ENCODE results near the gene CDC42EP2. TPM values are rescaled to one million over a fixed set of nuclear protein-coding genes. Genes with fewer than 3 reads are reported as not detected.
A peak's percentile ranks its signal among the peaks of the same experiment; 100 is the strongest.

Gene CDC42EP2
- under 1 TPM; 0.18 to 0.54 TPM for total RNA-seq

GRCh38 chr11:65314501-65315203 is at the start of gene CDC42EP2:
TSS of gene CDC42EP2 (plus strand) at chr11:65314866. CDS start at chr11:65320899, 6,033 bp downstream.
- peak within 1 kb of the TSS; percentile 72 for H3K4me3 Mint-ChIP-seq
- H3K9me3 Mint-ChIP-seq: no peaks in the 10 kb centered on the region
- H3K27ac Mint-ChIP-seq: no peak within 1 kb of the TSS
- H3K4me1 Mint-ChIP-seq: peaks cover 2% of the 10 kb centered on the region
- H3K36me3 Mint-ChIP-seq: no peaks in the 10 kb centered on the region
- peaks cover 13% of the 10 kb centered on the region for H3K27me3 Mint-ChIP-seq
- DNase-seq: peak; percentile 78

- Mint-ChIP-seq H3K4me3 (no peak overlapping the region), H3K4me1 (peaks cover 24% of the 10 kb centered on the region), H3K36me3 (peaks cover 49% of the 10 kb centered on the region), H3K9me3 (no peaks in the 10 kb centered on the region), H3K27me3 (no peaks in the 10 kb centered on the region), H3K27ac (no peak overlapping the region)
- DNase-seq: no peak
Observed at GRCh38 chr11:65266210-65266609, 48.5 kb upstream of the CDC42EP2 start.

- Mint-ChIP-seq H3K9me3 (no peaks in the 10 kb centered on the region), H3K27ac (no peak overlapping the region), H3K4me1 (peaks cover 17% of the 10 kb centered on the region), H3K4me3 (no peak overlapping the region), H3K36me3 (peaks cover 39% of the 10 kb centered on the region), H3K27me3 (no peaks in the 10 kb centered on the region)
- no peak for DNase-seq
Observed at GRCh38 chr11:65274735-65275682, 39.7 kb upstream of the CDC42EP2 start.

- no peak overlapping the region for H3K4me3 Mint-ChIP-seq
- peaks cover 36% of the 10 kb centered on the region for H3K36me3 Mint-ChIP-seq
- no peak overlapping the region for H3K27ac Mint-ChIP-seq
Observed at GRCh38 chr11:65275906-65276305, 38.8 kb upstream of the CDC42EP2 start.

GRCh38 chr11:65277631-65278277 is 36.9 kb upstream of the CDC42EP2 start:
- Mint-ChIP-seq H3K36me3 (peaks cover 44% of the 10 kb centered on the region), H3K4me3 (no peak overlapping the region), H3K27ac (no peak overlapping the region), H3K9me3 (no peaks in the 10 kb centered on the region), H3K4me1 (peaks cover 18% of the 10 kb centered on the region), H3K27me3 (no peaks in the 10 kb centered on the region)
- DNase-seq: no peak

More at GRCh38 chr11:65275906-65276305, 38.8 kb upstream of the CDC42EP2 start:
- Mint-ChIP-seq H3K9me3 (no peaks in the 10 kb centered on the region), H3K4me1 (peaks cover 18% of the 10 kb centered on the region), H3K27me3 (no peaks in the 10 kb centered on the region)
- DNase-seq: no peak

- no peak for DNase-seq
- Mint-ChIP-seq H3K4me3 (no peak overlapping the region), H3K27me3 (no peaks in the 10 kb centered on the region), H3K4me1 (peaks cover 18% of the 10 kb centered on the region), H3K36me3 (peaks cover 44% of the 10 kb centered on the region), H3K27ac (peak overlapping the region; percentile 5), H3K9me3 (no peaks in the 10 kb centered on the region)
Observed at GRCh38 chr11:65278356-65278755, 36.3 kb upstream of the CDC42EP2 start.

GRCh38 chr11:65279279-65279678 is 35.4 kb upstream of the CDC42EP2 start:
- H3K27me3 Mint-ChIP-seq: no peaks in the 10 kb centered on the region
- H3K4me1 Mint-ChIP-seq: peaks cover 18% of the 10 kb centered on the region
- H3K27ac Mint-ChIP-seq: peak overlapping the region; percentile 80
- peaks cover 42% of the 10 kb centered on the region for H3K36me3 Mint-ChIP-seq
- DNase-seq: no peak
- H3K4me3 Mint-ChIP-seq: peak overlapping the region; percentile 35
- H3K9me3 Mint-ChIP-seq: no peaks in the 10 kb centered on the region

- DNase-seq: peak; percentile 64
- Mint-ChIP-seq H3K9me3 (no peaks in the 10 kb centered on the region), H3K4me3 (peak overlapping the region; percentile 35), H3K27me3 (no peaks in the 10 kb centered on the region), H3K27ac (peak overlapping the region; percentile 80), H3K36me3 (peaks cover 42% of the 10 kb centered on the region), H3K4me1 (peaks cover 18% of the 10 kb centered on the region)
Observed at GRCh38 chr11:65279741-65280440, 34.8 kb upstream of the CDC42EP2 start.

GRCh38 chr11:65280646-65281045 is 34.0 kb upstream of the CDC42EP2 start:
- Mint-ChIP-seq H3K27me3 (no peaks in the 10 kb centered on the region), H3K27ac (peak overlapping the region; percentile 80), H3K4me1 (peaks cover 18% of the 10 kb centered on the region), H3K36me3 (peaks cover 45% of the 10 kb centered on the region), H3K9me3 (no peaks in the 10 kb centered on the region), H3K4me3 (no peak overlapping the region)
- no peak for DNase-seq

- Mint-ChIP-seq H3K27me3 (no peaks in the 10 kb centered on the region), H3K36me3 (peaks cover 40% of the 10 kb centered on the region), H3K4me3 (no peak overlapping the region), H3K27ac (no peak overlapping the region), H3K9me3 (no peaks in the 10 kb centered on the region), H3K4me1 (no peaks in the 10 kb centered on the region)
- no peak for DNase-seq
Observed at GRCh38 chr11:65286686-65287085, 28.0 kb upstream of the CDC42EP2 start.

GRCh38 chr11:65287601-65288000 is 27.1 kb upstream of the CDC42EP2 start:
- no peaks in the 10 kb centered on the region for H3K9me3 Mint-ChIP-seq
- no peak for DNase-seq
- peaks cover 33% of the 10 kb centered on the region for H3K36me3 Mint-ChIP-seq
- no peak overlapping the region for H3K4me3 Mint-ChIP-seq
- no peak overlapping the region for H3K27ac Mint-ChIP-seq
- no peaks in the 10 kb centered on the region for H3K27me3 Mint-ChIP-seq
- H3K4me1 Mint-ChIP-seq: no peaks in the 10 kb centered on the region

- Mint-ChIP-seq H3K9me3 (no peaks in the 10 kb centered on the region), H3K4me1 (no peaks in the 10 kb centered on the region), H3K27me3 (no peaks in the 10 kb centered on the region), H3K4me3 (no peak overlapping the region), H3K36me3 (peaks cover 33% of the 10 kb centered on the region), H3K27ac (no peak overlapping the region)
- no peak for DNase-seq
Observed at GRCh38 chr11:65288706-65289536, 25.7 kb upstream of the CDC42EP2 start.

GRCh38 chr11:65290448-65291165 is 24.1 kb upstream of the CDC42EP2 start:
- DNase-seq: no peak
- peaks cover 39% of the 10 kb centered on the region for H3K36me3 Mint-ChIP-seq
- no peak overlapping the region for H3K4me3 Mint-ChIP-seq
- H3K4me1 Mint-ChIP-seq: no peaks in the 10 kb centered on the region
- H3K9me3 Mint-ChIP-seq: no peaks in the 10 kb centered on the region
- H3K27ac Mint-ChIP-seq: no peak overlapping the region
- no peaks in the 10 kb centered on the region for H3K27me3 Mint-ChIP-seq
